Lower leg skin (tissue), 4 donors: ENCODE results near the gene TTC3. TPM values are rescaled to one million over a fixed set of nuclear protein-coding genes. Genes with fewer than 3 reads are reported as not detected.

Experiments
- DNase-seq, 2 donors: peaks; one replicate each; pipeline ENCODE4 v3.0.0-alpha.2; 2019; ENCODE audit warnings: low spot score in 2 of 2
- H3K4me3 ChIP-seq: fragments of 200-600 bp; sonication (generic); 2 replicates; pipeline ENCODE4 v1.5.1; 2017; ENCODE audit warnings: mild to moderate bottlenecking, low read depth; ENCODE audit not compliant: poor library complexity, severe bottlenecking
- POLR2A ChIP-seq, 2 donors: fragments of 450-650 bp; IDR thresholded peaks; one replicate each; pipeline ENCODE4 v1.6.1; 2016 to 2017; ENCODE audit warnings: antibody characterized with exemption in 2 of 2, mild to moderate bottlenecking in 1 of 2, moderate library complexity in 1 of 2
- WGBS, 2 donors: methylation state at CpG; one replicate each; pipeline ENCODE4 v1.1.5; 2018; 5-methylcytosine and 5-hydroxymethylcytosine counted together
- intact Hi-C: fragments of 100-400 bp; cut with DNase I; formaldehyde crosslinking; loops from one replicate; pipeline ENCODE4 v1.15.0; 2023; ENCODE audit warnings: low total_unique reads
- total RNA-seq, 4 donors: library from RNA; depleted of rRNA; stranded (reverse); fragments of >200 nt; gene quantifications; one replicate each; pipeline ENCODE4 v1.1.0, GENCODE V29; 2016
- TF ChIP-seq, protein P1 (sequence below), 3 donors: fragments of 450-650 bp; IDR thresholded peaks; one replicate each; pipeline ENCODE4 v1.5.1; 2016; ENCODE audit warnings: antibody characterized with exemption in 3 of 3, mild to moderate bottlenecking in 3 of 3, moderate library complexity in 2 of 3

The TTC3 gene
- total RNA-seq, 4 donors from 2014 or later: 77.6 to 111 (median 92.0) TPM

DNA sequence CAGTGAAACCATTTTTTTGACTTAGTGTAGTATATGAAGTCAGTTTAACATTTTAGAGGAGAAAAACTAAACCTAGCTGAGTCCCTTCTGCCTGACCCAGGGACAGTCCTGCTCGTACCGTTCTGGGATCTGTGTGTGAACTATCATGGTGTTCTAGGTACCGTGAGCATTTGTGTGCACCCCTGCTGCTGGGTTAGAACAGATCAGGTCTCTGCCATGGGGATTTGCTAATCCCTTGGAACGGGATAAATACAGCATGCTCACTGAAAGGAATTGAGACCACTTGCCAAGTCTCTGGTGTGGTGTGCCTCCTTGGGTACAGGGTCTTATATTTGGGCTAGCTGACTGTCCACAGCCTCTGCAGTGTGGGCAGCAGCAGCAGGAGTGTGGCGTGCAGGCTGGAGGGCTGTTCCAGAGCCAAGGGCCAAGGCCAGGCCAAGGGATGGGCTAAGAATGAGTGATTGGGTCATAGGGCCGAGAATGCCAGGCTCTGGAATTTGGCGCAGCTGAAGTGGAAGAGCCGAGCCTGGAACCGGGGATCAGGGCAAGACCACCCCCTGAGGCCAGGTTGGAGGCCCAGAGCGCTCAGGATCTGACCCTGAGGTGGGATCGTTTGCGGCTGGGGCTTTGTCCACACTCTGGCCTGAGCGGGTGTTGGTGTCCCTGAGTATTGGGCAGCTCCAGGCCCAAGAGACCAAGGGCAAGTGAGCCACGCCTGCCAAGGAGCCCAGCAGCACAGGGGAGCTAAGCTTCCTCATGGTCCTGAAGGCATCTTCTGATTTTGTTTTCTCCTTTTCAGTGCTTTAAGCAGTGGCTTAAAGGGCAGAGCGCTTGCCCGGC lies 127.8 kb downstream of the TTC3 start:
- DNase-seq: no peak
- H3K4me3 ChIP-seq: no peak overlapping the region
- 91 to 95% methylated on average over 15 to 16 of the region's 16 CpGs for WGBS, 2 donors
- TF ChIP-seq, protein P1, sequence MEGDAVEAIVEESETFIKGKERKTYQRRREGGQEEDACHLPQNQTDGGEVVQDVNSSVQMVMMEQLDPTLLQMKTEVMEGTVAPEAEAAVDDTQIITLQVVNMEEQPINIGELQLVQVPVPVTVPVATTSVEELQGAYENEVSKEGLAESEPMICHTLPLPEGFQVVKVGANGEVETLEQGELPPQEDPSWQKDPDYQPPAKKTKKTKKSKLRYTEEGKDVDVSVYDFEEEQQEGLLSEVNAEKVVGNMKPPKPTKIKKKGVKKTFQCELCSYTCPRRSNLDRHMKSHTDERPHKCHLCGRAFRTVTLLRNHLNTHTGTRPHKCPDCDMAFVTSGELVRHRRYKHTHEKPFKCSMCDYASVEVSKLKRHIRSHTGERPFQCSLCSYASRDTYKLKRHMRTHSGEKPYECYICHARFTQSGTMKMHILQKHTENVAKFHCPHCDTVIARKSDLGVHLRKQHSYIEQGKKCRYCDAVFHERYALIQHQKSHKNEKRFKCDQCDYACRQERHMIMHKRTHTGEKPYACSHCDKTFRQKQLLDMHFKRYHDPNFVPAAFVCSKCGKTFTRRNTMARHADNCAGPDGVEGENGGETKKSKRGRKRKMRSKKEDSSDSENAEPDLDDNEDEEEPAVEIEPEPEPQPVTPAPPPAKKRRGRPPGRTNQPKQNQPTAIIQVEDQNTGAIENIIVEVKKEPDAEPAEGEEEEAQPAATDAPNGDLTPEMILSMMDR (IDR thresholded peaks at IDR 0.05): no peak
- TF ChIP-seq POLR2A (IDR thresholded peaks at IDR 0.05): no peak
- intact Hi-C loops: no loop called here

DNA sequence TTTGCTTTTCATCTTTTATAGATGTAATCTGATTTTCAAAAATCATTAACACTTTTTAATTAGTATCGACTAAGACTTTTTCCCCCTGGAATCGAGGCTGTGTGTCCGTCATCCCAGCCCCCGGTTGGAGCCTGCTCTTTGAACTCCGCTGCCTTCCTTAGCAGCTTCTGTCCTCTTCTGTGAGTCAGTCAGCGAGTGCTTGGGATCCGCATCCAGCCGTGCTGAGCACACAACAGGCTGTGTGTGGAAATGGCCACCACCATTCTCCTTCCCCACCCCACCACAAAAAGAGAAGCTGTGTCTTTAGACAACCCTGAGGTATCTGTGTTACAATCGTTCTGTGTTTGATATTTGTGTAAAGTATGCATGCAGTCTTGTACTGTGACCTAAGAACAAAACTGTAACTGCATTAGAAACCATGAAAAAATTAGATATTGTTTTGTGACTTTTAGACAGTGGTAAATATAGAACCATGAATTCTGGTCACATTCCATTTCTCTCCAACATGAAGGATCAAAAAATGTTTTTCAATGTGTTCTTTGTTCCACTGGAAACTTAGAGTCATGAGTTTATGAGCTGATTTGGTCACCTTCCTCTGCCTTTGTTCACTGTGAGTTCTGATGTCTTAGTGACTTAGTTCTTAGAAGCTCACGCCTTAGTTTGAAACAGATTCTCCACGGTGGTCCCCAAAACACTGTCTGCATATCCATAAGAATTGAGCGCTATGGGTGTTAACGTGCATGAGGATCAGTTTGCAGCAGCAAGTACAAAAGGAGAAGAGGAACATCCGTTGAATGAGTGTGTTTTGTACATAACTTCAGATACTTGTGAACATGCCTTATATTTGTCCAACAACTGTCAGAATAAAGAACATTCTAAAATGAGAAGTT lies 129.4 kb downstream of the TTC3 start:
- WGBS, 2 donors: 84 to 87% methylated on average over 14 of the region's 14 CpGs
- intact Hi-C loops: no loop called here
- DNase-seq: no peak
- TF ChIP-seq POLR2A (IDR thresholded peaks at IDR 0.05): no peak
- TF ChIP-seq, protein P1 (IDR thresholded peaks at IDR 0.05): no peak
- H3K4me3 ChIP-seq: no peak overlapping the region

DNA sequence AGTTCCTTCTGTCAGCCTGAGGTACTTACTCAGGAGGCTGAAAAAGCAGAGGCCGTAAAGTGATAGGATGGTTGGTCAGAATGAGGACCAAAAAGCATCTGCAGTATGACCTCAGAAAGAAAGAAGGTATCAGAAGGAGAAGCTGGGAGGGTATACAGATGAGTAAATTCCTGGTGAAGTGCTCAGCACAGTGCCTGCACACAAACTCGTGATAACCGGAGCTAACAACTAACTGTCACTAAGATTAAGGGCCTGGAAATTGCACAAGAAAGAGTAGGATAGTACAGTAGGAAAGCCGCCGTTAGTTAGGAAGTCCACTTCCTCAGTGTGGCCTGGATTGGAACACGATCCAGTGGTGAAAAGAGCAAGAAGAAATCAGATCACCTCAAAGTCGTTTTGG lies 131.5 kb downstream of the TTC3 start:
- intact Hi-C loops: no loop called here
- 79 to 88% methylated on average over 7 of the region's 7 CpGs for WGBS, 2 donors
- no peak for DNase-seq
- no peak overlapping the region for H3K4me3 ChIP-seq
- no peak for TF ChIP-seq POLR2A (IDR thresholded peaks at IDR 0.05)
- TF ChIP-seq, protein P1 (IDR thresholded peaks at IDR 0.05): no peak

DNA sequence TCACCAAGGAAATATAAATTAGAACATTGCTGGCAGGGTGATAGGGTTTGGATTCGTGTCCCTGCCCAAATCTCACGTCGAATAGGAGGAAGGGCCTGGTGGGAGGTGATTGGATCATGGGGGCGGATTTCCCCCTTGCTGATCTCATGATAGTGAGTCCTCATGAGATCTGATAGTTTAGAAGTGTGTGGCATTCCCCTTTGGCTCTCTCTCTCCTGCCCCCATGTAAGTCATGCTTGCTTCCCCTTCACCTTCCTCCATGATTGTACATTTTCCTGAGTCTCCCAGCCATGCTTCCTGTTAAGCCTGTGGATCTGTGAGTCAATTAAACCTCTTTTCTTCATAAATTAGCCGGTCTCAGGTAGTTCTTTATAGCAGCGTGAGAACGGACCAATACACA lies 133.4 kb downstream of the TTC3 start:
- H3K4me3 ChIP-seq: no peak overlapping the region
- intact Hi-C loops: no loop called here
- DNase-seq: no peak
- TF ChIP-seq POLR2A (IDR thresholded peaks at IDR 0.05): no peak
- TF ChIP-seq, protein P1 (IDR thresholded peaks at IDR 0.05): no peak
- 86 to 87% methylated on average over 7 of the region's 7 CpGs for WGBS, 2 donors

DNA sequence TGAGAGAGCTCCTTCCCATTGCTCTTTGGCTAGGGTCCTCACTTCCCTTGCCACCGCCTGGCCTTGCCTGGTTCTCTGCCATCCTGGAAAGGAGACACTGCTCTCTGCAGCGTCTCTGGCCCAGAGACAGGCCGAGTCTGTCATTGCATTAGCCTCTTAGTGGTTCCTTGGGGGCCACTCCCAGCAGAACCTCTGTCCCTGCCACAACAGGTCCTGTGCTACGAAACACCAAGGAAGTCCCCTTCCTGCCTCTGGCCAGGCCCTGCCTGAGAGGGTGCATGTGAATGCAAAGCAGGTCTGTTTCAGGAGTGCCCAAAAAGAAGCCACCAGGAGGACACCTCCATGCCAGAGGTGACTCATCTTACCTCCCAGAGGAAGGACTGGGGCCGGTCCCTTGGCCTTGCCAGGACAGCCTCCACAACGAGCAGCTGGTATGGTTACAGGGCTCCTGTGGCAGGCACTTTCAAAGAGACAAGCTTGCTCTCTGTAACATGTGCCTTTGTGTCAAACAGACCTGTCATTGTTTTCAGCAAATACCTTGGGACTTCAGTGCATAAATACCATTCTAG lies 134.5 kb downstream of the TTC3 start:
- intact Hi-C loops: no loop called here
- no peak overlapping the region for H3K4me3 ChIP-seq
- WGBS, 2 donors: 19 to 36% methylated on average over 6 of the region's 6 CpGs
- TF ChIP-seq, protein P1 (IDR thresholded peaks at IDR 0.05): no peak
- no peak for TF ChIP-seq POLR2A (IDR thresholded peaks at IDR 0.05)
- DNase-seq: no peak
